ENCODE data around the gene SLAMF9. TPM values are rescaled to one million over a fixed set of nuclear protein-coding genes. Genes with fewer than 3 reads are reported as not detected.

SLAMF9 gene
- total RNA-seq, 2 donors from 2014 or later = not detected

DNA sequence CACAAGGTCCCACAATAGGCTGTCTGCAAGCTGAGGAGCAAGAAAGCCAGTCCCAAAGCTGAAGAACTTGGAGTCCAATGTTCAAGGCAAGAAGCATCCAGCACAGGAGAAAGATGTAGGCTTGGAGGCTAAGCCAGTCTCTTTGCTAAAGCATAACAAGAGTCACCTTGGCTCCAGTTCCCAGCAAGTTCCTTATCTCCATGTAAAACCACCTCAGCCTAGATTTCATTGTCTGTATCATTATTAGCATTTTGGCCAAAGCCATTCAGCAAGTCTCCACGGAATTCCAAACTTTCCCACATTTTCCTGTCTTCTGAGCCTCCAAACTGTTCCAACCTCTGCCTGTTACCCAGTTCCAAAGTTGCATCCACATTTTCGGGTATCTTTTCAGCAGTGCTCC, 40.9 kb upstream of the SLAMF9 start:
- no peak overlapping the region for H3K27ac ChIP-seq
- DNase-seq (ENCODE audit: low spot score) = no peak
- no peaks in the 10 kb centered on the region for H3K9me3 ChIP-seq
- intact Hi-C loops (cut with DNase I) = no loop called here
- TF ChIP-seq POLR2A (IDR thresholded peaks at IDR 0.05) (no peak), POLR2AphosphoS5 (IDR thresholded peaks at IDR 0.05) (no peak)
- TF ChIP-seq, protein P1, sequence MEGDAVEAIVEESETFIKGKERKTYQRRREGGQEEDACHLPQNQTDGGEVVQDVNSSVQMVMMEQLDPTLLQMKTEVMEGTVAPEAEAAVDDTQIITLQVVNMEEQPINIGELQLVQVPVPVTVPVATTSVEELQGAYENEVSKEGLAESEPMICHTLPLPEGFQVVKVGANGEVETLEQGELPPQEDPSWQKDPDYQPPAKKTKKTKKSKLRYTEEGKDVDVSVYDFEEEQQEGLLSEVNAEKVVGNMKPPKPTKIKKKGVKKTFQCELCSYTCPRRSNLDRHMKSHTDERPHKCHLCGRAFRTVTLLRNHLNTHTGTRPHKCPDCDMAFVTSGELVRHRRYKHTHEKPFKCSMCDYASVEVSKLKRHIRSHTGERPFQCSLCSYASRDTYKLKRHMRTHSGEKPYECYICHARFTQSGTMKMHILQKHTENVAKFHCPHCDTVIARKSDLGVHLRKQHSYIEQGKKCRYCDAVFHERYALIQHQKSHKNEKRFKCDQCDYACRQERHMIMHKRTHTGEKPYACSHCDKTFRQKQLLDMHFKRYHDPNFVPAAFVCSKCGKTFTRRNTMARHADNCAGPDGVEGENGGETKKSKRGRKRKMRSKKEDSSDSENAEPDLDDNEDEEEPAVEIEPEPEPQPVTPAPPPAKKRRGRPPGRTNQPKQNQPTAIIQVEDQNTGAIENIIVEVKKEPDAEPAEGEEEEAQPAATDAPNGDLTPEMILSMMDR (IDR thresholded peaks at IDR 0.05) = no peak
- H3K4me3 ChIP-seq = no peak overlapping the region
- no peaks in the 10 kb centered on the region for H3K4me1 ChIP-seq (replicated peaks)
- H3K36me3 ChIP-seq = no peaks in the 10 kb centered on the region
- no peaks in the 10 kb centered on the region for H3K27me3 ChIP-seq (replicated peaks; ENCODE audit: insufficient read depth)
- 87% methylated on average over 2 of the region's 2 CpGs for WGBS

DNA sequence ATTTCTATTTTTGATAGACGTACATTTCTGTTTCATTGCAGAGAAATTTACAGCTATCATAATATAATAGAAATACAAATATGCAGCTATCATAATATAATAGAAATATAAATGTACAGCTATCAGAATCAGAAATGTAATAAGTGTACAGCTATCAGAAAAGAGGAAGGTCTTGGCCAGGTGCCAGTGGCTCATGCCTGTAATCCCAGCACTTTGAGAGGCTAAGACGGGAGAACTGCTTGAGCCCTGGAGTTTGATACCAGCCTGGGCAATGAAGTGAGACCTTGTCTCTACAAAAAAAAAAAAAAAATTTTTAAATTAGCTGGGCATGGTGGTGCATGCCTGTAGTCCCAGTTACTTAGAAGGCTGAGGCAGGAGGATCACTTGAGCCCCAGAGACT, 39.9 kb upstream of the SLAMF9 start:
- intact Hi-C loops (cut with DNase I) = no loop called here
- no peak for DNase-seq (ENCODE audit: low spot score)
- Histone ChIP-seq H3K4me3 (no peak overlapping the region), H3K4me1 (replicated peaks) (no peaks in the 10 kb centered on the region), H3K27me3 (replicated peaks; ENCODE audit: insufficient read depth) (no peaks in the 10 kb centered on the region), H3K9me3 (no peaks in the 10 kb centered on the region), H3K36me3 (no peaks in the 10 kb centered on the region), H3K27ac (no peak overlapping the region)
- WGBS = 76% methylated on average over 2 of the region's 2 CpGs
- TF ChIP-seq POLR2AphosphoS5 (IDR thresholded peaks at IDR 0.05) (no peak), POLR2A (IDR thresholded peaks at IDR 0.05) (no peak)
- TF ChIP-seq, protein P1 (IDR thresholded peaks at IDR 0.05) = no peak

DNA sequence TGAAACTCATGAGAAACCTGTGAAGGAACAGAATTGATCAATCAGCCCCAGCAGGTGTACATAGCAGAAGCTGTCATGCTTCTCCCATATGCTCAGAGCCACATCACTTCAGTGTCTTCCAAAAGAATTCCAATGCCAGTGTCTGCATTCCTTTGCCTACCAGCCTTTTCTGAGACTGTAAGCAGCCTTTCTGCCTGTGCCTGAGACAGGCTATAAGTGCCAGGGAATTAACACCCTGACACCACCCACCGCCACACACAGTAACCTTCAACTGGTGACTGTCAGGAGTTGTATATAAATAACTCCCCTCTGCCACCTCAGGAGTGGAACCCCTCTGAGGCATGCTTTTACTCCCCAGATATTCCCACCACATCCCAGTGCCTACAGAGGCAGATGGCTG, 38.1 kb upstream of the SLAMF9 start:
- no peak for TF ChIP-seq POLR2A (IDR thresholded peaks at IDR 0.05)
- TF ChIP-seq POLR2AphosphoS5 (IDR thresholded peaks at IDR 0.05) = no peak
- TF ChIP-seq, protein P1 (IDR thresholded peaks at IDR 0.05) = no peak
- no peaks in the 10 kb centered on the region for H3K27me3 ChIP-seq (replicated peaks; ENCODE audit: insufficient read depth)
- intact Hi-C loops (cut with DNase I) = no loop called here
- H3K36me3 ChIP-seq = no peaks in the 10 kb centered on the region
- H3K27ac ChIP-seq = no peak overlapping the region
- H3K4me1 ChIP-seq (replicated peaks) = no peaks in the 10 kb centered on the region
- H3K4me3 ChIP-seq = no peak overlapping the region
- WGBS = 50% methylated on average over 1 of the region's 1 CpG
- DNase-seq (ENCODE audit: low spot score) = no peak
- H3K9me3 ChIP-seq = no peaks in the 10 kb centered on the region

GRCh38 chr1:159991513-159991912, 37.5 kb upstream of the SLAMF9 start:
- no peaks in the 10 kb centered on the region for H3K4me1 ChIP-seq (replicated peaks)
- no peak overlapping the region for H3K27ac ChIP-seq
- no peak overlapping the region for H3K4me3 ChIP-seq
- no peaks in the 10 kb centered on the region for H3K36me3 ChIP-seq
- H3K9me3 ChIP-seq = no peaks in the 10 kb centered on the region
- DNase-seq (ENCODE audit: low spot score) = no peak
- WGBS = 59% methylated on average over 4 of the region's 4 CpGs
- intact Hi-C loops (cut with DNase I) = no loop called here
- H3K27me3 ChIP-seq (replicated peaks; ENCODE audit: insufficient read depth) = no peaks in the 10 kb centered on the region
- no peak for TF ChIP-seq POLR2AphosphoS5 (IDR thresholded peaks at IDR 0.05)
- TF ChIP-seq, protein P1 (IDR thresholded peaks at IDR 0.05) = no peak
- TF ChIP-seq POLR2A (IDR thresholded peaks at IDR 0.05) = no peak

GRCh38 chr1:159990005-159990404, 36.0 kb upstream of the SLAMF9 start:
- WGBS = 74% methylated on average over 5 of the region's 5 CpGs
- intact Hi-C loops (cut with DNase I) = no loop called here
- no peak for DNase-seq (ENCODE audit: low spot score)
- H3K4me3 ChIP-seq = no peak overlapping the region
- H3K36me3 ChIP-seq = no peaks in the 10 kb centered on the region
- no peaks in the 10 kb centered on the region for H3K9me3 ChIP-seq
- TF ChIP-seq, protein P1 (IDR thresholded peaks at IDR 0.05) = no peak
- no peak for TF ChIP-seq POLR2A (IDR thresholded peaks at IDR 0.05)
- no peak for TF ChIP-seq POLR2AphosphoS5 (IDR thresholded peaks at IDR 0.05)
- H3K27me3 ChIP-seq (replicated peaks; ENCODE audit: insufficient read depth) = no peaks in the 10 kb centered on the region
- H3K4me1 ChIP-seq (replicated peaks) = no peaks in the 10 kb centered on the region
- no peak overlapping the region for H3K27ac ChIP-seq
